ENCODE data around the gene CNDP1.

DNA sequence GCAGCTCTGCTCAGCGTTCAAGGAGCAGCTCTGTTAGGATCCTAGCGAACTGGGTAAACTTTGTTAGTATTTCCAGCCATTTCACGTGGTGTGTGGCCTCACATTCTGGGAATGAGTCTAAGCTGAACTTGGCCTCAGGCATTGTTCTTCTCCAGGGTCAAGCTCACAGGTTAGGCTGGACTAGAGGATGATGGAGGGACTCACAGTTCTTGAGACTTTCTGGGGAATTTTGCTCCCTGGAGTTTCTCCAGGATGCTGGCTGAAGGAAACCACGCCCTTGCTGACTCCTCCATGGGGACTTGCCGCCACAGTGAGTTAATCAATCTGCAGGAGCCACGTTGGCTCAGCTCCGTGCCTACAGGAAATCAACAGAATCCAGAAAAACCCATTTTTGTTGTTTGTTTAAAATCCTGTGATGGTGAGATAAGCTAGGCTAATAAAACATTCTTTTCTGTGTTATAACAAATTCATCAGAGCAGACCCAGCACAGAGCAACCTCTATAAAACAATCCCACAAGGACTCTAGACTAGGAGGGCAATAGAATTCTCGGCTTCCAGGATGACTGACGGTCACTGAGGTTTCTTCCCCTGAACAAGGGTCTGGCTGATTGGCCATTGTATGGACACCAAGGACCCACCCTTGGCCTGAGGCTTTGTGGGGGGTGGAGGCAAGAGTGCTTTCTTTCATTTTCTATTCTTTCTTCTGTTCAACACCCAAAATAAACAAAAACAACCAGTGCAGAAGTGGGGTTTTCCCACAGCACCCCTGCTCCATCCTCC, 12.6 kb downstream of the CNDP1 start:
- TF ChIP-seq, protein P1, sequence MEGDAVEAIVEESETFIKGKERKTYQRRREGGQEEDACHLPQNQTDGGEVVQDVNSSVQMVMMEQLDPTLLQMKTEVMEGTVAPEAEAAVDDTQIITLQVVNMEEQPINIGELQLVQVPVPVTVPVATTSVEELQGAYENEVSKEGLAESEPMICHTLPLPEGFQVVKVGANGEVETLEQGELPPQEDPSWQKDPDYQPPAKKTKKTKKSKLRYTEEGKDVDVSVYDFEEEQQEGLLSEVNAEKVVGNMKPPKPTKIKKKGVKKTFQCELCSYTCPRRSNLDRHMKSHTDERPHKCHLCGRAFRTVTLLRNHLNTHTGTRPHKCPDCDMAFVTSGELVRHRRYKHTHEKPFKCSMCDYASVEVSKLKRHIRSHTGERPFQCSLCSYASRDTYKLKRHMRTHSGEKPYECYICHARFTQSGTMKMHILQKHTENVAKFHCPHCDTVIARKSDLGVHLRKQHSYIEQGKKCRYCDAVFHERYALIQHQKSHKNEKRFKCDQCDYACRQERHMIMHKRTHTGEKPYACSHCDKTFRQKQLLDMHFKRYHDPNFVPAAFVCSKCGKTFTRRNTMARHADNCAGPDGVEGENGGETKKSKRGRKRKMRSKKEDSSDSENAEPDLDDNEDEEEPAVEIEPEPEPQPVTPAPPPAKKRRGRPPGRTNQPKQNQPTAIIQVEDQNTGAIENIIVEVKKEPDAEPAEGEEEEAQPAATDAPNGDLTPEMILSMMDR (IDR thresholded peaks at IDR 0.05): no peak
- TF ChIP-seq POLR2A (IDR thresholded peaks at IDR 0.05): no peak
